ENCODE results near the gene ZNF324B.

The ZNF324B gene

DNA sequence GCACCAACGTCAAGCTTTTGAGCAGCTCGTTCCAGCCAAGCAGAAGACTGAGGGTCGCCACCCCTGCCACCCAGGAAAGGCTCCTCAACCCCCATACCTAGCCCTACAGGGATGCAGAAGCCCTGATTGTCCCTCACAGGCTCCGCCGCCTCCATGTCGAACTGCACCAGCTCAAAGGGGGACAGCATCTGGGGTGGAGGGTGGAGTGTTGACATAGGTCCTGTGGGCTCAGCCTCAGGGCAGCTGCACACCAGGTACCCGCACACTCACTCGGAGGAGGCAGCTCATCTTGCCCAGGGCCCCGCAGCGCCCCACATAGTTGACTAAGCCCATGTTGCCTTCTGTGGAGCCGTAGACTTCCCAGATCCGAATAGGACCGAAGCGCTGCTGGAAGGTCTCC, 48.8 kb downstream of the ZNF324B start:
- no peaks in the 10 kb centered on the region; the same call in 1 of the 2 replicates for H3K9me3 ChIP-seq (ENCODE audit: insufficient read depth, low read length)
- H3K4me3 ChIP-seq (ENCODE audit: insufficient read length, low read depth), result peak overlapping the region; percentile 59
- peaks cover 5% of the 10 kb centered on the region for H3K4me1 ChIP-seq (ENCODE audit: insufficient read depth, insufficient read length)
- no peaks in the 10 kb centered on the region for H3K36me3 ChIP-seq (ENCODE audit: insufficient read depth, insufficient read length, low read length)
- peak overlapping the region; percentile 86 for H3K9ac ChIP-seq (ENCODE audit: insufficient read length, low read depth)
- H3K27me3 ChIP-seq (ENCODE audit: insufficient read depth, insufficient read length), result no peaks in the 10 kb centered on the region
- no peak for TF ChIP-seq ZNF274 (IDR thresholded peaks at IDR 0.05; ENCODE audit: low read depth, low read length)
- no peak for TF ChIP-seq SUZ12 (IDR thresholded peaks at IDR 0.05; ENCODE audit: extremely low read depth, insufficient read depth, insufficient read length)
- TF ChIP-seq YY1 (IDR thresholded peaks at IDR 0.05; ENCODE audit: insufficient read depth, insufficient read length), result no peak
- no peak for DNase-seq (ENCODE audit: low read depth, low spot score)
